HG02943 (cell line): ENCODE data around the gene CCDC87.
"Not testable (repeated sequence)": the region's sequence is repeated elsewhere in the genome, so short reads cannot be mapped to it uniquely, and the experiment has no call there.

Experiments used
- ATAC-seq: cut with Tn5 transposase; IDR thresholded peaks from one replicate; pipeline ENCODE4 v1.9.1; 2021; ENCODE audit warnings: mild to moderate bottlenecking, low read depth, moderate library complexity; ENCODE audit not compliant: unreplicated experiment

CCDC87 gene

DNA sequence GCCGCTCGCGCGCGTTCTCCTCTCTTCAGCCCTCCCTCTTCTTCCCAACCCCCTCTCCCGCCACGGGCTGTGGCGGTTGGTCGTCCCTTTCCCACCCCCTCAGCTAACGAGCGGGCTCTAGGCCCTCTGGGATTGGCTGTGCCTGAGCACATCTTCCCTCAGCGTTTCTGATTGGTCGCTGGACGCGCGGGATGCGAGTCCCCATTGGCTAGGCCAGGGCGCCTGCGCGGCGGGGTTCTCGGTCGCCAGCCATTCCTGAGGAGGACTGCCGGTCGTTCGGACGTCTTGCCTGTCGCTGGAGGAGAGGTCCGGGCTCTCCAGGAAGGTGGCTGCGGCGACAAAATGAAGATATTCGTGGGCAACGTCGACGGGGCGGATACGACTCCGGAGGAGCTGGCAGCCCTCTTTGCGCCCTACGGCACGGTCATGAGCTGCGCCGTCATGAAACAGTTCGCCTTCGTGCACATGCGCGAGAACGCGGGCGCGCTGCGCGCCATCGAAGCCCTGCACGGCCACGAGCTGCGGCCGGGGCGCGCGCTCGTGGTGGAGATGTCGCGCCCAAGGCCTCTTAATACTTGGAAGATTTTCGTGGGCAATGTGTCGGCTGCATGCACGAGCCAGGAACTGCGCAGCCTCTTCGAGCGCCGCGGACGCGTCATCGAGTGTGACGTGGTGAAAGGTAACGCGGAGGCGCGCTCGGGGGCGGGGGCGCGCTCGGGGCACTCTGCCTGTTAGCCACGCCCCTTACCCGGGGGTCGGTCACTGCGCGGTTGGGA, 23.7 kb upstream of the CCDC87 start, which contains the start of gene RBM14:
RBM14 (plus strand) TSS at position 252 of the 776 bp plus-strand sequence; CDS start at position 343, 91 bp downstream.
- ATAC-seq: peak; percentile 84

DNA sequence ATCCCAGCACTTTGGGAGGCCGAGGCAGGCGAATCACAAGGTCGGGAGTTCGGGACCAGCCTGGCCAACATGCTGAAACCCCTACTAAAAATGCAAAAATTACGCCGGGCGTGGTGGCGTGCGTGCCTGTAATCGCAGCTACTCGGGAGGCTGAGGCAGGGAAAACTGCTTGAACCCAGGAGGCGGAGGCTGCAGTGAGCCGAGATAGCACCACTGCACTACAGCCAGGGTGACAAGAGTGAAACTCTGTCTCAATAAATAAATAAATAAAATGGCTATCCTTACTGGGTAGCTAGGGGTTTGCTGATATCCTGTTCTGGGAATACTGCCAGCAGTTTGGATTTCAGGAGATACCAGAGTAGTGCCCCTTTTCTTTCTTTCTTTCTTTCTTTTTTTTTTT, 21.2 kb upstream of the CCDC87 start:
- ATAC-seq: no peak

DNA sequence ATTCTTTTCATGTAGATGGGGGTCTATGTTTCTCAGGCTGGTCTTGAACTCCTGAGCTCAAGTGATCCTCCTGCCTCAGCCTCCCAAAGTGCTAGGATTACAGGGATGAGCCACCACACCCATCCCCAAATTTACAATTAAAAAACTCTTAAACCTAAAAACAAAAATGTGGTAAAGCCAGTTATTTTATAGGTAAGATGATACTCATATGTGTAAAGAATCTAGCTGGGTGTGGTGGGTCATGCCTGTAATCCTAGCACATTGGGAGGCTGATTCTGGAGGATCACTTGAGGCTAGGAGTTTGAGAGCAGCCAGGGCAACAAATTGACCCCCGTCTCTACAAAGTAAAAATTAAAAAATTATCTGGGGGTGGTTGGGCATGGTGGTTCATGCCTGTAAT, 19.6 kb upstream of the CCDC87 start:
- ATAC-seq: no peak

DNA sequence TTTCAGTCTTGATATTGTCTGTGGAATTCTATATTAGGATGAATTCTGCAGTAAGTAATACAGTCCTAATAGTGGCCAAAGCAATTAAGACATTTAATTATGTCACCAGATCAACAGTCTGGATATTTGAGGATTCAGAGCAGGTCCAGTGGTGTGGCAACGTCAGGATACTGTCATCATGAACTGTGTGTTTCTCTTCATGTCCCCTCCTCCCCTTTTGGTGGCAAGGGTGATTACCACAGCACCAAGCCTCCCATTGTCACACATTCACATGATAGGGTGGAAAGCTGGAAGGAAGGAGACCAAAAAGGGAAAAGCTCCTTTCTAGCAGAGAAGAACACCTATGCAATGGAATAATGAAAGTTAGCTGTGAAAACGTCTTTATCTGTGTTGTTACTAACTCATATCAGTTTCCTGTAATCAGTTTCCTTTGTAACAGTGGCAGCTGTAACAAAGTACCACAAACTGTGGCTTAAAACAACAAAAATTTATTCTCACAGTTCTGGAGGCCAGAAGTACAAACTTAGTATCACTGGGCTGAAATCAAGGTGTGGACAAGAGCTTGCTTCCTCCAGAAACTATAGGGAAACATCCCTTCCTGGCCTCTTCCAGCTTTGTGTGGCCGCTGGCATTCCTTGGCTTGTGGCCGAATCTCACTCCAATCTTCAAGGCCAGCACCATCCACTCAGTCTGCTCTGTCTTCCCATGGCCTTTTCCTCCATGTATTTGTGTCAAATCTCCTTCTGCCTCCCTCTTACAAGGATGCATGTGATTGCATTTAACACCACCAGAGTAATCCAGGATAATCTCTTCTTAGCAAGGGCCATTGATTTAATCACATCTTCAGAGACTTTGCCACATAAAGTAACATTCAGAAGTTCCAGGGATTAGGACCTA, 17.1 kb upstream of the CCDC87 start:
- no peak for ATAC-seq

DNA sequence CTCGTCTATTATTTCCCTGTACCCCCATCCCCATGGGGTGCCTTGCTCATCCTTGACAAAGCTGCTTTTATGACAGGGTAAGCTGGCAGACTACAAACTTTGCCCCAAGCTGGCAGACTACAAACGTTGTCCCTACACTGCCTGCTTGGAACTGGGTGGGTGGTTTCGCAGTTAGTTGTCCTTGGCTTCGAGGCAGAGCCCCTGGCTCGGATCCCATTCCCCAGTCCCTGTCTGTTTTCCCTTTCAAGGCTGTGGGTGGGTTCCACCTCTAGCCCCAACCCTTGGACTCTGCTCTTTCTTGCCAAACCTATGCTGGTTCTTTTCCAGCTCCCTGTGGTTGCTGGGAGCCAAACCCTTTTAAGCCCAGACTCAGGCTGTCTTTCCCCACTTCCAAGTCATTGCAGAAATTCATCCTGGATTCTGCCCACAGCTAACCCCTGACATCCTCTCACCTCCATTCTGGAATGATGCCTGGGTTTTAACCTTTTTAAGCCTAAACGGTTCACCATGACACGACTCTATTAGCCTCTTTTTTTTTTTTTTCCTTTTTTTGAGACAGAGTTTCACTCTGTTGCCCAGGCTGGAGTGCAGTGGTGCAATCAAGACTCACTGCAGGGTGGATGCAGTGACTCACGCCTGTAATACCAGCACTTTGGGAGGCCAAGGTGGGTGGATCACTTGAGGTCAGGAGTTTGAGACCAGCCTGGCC, 14.4 kb upstream of the CCDC87 start:
- no peak for ATAC-seq

DNA sequence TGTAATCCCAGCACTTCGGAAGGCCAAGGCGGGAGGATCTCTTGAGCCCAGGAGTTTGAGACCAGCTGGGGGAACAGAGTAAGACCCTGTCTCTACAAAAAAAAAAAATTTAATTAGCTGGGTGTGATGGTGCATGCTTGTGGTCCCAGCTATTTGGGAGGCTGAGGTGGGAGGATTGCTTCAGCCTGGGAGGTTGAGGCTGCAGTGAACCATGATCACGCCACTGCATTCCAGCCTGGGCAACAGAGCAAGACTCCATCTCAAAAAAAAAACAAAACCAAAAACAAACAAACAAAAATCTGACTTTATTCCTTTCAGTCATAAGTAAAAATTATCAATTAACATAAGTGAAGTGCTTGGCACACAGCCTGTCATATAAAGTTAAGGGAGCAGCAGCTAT, 13.7 kb upstream of the CCDC87 start:
- not testable (repeated sequence) for ATAC-seq

DNA sequence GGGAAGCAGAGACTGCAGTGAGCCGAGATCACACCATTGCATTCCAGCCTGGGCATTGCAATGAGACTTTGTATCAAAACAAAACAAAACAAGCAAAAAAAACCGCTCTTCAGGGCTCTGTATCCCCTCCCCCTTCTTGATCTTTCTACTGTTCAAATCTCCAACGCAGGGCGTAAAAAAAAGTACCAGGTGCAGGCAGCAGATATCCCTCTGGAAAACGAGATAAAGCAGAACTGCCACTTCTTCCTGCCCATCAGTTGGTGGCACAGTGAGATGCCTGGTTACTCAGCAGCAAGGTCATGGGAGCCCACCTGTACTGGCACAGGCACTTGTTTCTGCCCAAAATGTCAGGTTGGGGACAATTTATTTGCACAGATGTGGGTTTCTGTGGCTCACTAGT, 11.3 kb upstream of the CCDC87 start:
- ATAC-seq: no peak

DNA sequence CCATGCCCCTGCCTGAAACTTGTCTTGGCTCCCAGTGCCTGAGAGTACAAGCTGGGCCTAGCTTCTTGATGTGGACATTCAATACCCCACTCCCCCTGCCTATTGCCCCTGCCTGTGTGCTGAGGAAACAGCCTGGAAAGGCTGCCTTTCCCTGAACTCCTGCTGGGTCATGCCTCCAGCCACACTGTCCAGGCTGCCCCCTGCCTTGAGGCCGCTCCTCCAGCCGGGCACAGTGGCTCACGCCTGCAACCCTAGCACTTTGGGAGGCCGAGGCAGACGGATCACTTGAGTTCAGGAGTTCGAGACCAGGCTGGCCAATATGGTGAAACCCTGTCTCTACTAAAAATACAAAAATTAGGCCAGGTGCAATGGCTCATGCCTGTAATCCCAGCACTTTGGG, 10.2 kb upstream of the CCDC87 start:
- no peak for ATAC-seq

DNA sequence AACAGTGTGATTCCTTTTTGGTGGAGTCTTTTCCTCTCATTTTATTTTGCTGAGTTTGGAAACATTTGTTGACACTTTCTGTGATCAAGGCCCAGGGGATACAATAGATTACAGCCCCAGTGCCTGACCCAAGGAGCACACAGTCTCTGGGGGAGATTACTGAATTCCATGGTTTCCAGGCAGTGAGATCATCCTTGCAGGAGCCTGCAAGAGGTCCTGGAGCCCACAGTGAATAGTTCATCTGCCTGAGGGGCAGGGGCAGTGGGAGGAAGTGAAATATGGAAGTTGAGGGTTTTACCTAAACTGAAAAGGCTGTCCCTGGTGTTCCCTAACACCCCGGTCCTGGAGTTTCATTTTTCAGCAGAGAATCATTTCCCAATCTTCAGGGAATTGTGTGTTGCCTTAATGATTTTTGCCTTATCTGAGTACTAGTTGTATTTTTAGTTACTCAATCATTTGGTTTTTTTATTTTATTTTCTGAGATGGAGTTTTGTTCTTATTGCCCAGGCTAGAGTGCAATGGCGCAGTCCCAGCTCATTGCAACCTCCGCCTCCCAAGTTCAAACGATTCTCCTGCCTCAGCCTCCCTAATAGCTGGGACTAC, 7.9 kb upstream of the CCDC87 start:
- ATAC-seq: no peak

DNA sequence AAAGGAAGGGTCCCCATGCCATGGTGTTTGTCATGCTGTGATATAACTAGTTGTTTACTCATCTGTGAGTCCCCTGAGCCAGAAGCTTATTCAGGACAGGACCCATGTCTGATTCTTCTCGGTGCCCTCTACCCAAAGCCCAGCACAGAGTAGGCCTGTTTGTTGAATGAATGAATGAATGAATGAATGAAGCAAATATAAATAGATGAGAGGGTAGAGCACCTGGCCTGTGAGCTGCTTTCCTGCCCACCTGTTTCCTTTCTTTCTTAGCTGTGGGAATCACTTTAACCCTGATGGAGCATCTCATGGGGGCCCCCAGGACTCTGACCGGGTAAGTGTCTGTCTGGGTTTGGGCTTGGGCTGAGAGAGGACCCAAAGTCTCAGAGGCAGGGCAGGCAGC, 7.4 kb upstream of the CCDC87 start:
- no peak for ATAC-seq

DNA sequence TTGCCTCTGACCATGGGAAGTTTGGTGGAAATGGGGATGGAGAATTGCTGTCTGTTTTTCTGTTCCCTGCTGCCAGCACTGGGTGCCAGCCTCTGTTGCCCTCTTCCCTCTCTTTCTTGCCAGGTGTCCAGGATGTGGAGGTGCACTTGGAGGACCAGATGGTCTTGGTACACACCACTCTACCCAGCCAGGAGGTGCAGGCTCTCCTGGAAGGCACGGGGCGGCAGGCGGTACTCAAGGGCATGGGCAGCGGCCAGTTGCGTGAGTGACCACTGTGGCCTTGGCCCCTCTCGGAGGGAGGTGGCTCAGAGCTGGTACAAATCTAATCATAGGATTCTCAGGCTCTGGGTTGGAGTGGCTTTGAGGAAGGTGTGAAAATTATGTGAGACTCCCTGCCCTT, 6.1 kb upstream of the CCDC87 start:
- no peak for ATAC-seq

DNA sequence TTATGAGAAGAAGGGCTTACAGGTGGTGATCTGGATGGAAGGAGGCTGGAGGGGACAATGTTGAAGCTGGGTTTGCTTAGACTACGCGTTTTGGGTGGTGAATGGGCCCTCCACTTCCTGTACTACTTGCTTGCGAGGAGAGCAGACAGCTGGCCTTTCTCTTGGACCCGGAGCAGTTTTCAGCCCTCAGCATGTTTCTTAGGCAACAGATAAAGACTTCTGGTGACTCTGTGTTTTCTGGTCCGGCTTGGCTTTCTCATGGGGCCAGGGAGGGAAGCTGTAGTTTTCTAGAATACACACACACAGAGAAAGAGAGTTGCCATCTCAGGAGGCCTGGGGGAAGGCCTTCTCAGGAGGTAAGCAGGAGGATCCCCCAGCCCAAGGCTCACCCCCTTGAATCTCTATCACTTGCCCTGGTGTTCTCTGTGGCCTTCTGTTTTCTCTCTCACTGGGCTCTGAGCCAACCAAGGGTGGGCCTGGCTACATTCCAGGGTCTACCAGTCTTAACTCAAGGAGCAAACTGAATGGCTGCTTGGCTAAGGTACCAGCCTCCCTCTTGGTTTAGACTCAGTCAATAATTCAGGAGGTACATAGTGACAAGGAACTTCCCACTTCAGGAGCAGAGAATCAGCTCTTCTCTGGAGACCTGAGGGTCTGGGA, 2.5 kb upstream of the CCDC87 start:
- ATAC-seq: no peak

DNA sequence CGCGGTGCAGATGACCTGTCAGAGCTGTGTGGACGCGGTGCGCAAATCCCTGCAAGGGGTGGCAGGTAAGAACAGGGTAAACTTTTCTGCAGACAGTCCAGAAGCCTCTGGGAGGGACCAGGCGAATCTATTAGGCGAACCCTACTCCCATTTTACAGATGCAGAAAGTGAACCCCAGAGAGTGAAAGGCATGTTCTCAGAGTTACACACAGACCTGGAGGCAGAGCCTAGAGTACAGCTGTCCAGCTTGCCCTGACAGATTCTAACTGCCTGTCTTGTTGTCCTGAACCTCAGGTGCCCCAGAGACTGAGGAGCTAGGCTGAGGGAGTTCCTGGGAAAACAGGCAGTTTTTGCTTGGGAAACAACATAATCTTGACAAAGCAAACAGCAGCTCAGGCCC, 787 bp upstream of the CCDC87 start:
- no peak for ATAC-seq

DNA sequence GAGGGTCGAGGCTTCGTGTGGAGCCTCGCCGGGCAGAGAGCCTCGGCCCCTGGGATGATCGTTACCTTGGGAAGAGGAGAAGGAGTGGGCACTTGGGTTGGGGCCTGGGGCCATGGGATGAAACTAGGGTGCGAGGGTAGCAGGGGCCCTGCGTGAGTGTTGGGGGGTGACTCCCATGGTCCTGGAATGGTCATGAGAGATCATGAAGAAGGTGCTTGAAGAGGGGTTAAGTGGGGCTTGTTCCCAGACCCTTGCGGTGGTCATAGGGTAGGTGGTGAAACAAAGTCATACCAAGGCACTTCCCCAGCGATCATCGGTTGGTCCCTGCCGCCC, 406 bp upstream of the CCDC87 start:
- no peak for ATAC-seq

DNA sequence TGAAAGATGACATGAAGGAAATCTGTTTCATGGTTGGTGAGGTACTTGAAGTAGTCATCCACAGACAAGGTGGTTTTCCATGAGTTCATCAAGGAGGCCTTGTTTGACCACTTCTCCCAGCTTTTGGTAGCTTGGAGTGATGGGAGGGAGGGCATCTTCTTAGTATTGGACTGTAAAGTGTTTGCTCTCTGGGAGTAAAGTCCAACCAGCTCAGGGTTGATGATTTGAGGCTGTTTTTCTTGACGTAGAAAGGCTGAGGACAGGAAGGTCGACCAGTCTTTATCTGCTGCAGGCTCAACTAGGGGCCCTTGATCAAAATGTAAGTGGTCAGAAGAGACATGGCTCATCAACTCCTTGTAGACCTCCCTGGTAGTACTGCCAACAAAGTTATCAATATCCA, 1.7 kb downstream of the CCDC87 start:
- no peak for ATAC-seq

DNA sequence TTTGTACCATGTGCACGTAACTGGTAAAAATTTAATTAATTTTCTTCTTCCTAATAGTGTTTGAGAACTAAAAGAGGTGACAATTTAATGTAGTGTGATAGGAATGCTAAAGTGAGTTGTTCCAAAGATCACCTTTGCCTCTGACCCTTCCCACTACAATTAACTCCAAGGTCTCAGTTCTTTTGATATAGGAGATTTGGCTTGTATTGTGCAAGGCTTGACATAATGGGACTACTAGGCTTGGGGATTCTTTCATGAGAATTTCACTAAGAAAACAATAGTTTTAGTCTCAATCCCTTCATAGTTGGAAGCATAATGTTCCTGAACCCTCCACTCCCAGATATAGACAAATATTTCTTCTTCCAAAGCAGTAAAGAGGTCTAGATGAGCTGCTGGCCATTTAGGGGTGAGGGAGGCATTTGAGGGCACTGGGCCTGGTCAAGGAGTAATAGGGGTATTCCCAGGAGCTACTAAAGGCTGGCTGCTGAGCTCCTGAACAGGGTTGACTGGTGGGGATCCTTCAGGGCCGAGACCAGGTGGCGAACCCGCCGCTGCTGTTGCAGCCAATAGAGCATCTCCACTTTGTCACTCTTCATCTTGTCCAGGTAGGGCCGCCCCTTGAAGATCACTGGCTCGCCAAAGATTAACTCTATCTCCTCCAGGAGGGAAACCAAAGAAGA, 2.7 kb downstream of the CCDC87 start:
- no peak for ATAC-seq

DNA sequence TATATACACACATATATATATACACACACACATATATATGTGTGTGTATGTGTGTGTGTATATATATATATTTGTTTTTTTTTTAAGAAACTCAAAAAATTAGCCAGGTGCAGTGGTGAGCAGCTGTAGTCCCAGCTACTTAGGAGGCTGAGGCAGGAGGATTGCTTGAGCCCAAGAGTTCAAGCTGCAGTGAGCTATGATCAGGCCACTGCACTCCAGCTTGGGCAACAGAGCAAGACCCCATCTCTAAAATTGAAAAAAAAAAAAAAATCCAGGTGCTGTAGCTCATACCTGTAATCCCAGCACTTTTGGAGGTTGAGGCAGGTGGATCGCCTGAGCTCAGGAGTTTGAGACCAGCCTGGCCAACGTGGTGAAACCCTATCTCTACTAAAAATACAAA, 3.5 kb downstream of the CCDC87 start:
- ATAC-seq: not testable (repeated sequence)

DNA sequence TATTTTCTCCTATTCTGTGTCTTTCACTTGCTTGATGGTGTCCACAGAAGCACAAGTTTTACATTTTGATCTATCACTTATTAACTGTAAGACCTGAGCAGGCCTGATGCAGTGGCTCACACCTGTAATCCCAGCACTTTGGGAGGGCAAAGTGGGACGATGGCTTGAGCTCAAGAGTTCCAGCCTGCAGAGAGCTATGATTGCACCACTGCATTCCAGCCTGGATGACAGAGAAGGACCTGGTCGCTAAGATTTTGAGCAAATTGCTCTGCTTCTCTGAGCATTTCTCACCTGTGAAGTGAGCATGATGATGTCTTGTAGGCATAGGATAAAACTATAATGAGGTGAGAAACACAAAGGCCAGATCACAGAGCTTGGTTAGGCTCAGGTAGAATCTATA, 6.7 kb downstream of the CCDC87 start:
- ATAC-seq: no peak

DNA sequence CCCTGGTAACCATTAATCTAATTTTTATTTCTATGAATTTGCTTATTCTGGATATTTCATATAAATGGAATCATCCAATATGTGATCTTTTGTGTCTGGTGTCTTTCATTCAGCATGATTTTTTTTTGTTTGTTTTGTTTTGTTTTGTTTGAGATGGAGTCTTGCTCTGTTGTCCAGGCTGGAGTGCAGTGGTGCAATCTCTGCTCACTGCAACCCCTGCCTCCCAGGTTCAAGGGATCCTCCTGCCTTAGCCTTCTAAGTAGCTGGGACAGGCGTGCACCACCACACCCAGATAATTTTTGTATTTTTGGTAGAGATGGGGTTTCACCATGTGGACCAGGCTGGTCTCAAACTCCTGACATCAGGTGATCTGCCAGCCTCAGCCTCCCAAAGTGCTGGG, 7.4 kb downstream of the CCDC87 start:
- ATAC-seq: not testable (repeated sequence)
